Measurements from ENCODE around the gene AFP. TPM values are rescaled to one million over a fixed set of nuclear protein-coding genes. Genes with fewer than 3 reads are reported as not detected.

AFP gene
- total and polyA plus RNA-seq, 7 donors, result not detected

- intact Hi-C loops (cut with DNase I), result no loop called here
- Histone ChIP-seq H3K27me3 (no peaks in the 10 kb centered on the region), H3K4me1 (no peaks in the 10 kb centered on the region), H3K4me3 (no peak overlapping the region), H3K27ac (no peak overlapping the region), H3K9me3 (no peaks in the 10 kb centered on the region), H3K36me3 (no peaks in the 10 kb centered on the region)
- no peak for TF ChIP-seq CTCF (IDR thresholded peaks at IDR 0.05)
- no peak for TF ChIP-seq POLR2A (IDR thresholded peaks at IDR 0.05)
- no peak for TF ChIP-seq EP300 (IDR thresholded peaks at IDR 0.05)
- no peak for TF ChIP-seq POLR2AphosphoS5 (IDR thresholded peaks at IDR 0.05)
- 88 to 96% methylated on average over 8 of the region's 8 CpGs for WGBS, 2 donors
- DNase-seq, result no peak
Observed at GRCh38 chr4:73411731-73412414, 24.1 kb upstream of the AFP start.

GRCh38 chr4:73413294-73413755, 22.7 kb upstream of the AFP start:
- Histone ChIP-seq H3K4me3 (no peak overlapping the region), H3K27me3 (no peaks in the 10 kb centered on the region), H3K27ac (no peak overlapping the region), H3K36me3 (no peaks in the 10 kb centered on the region), H3K9me3 (no peaks in the 10 kb centered on the region), H3K4me1 (no peaks in the 10 kb centered on the region)
- WGBS, 2 donors, result 87 to 90% methylated on average over 4 of the region's 4 CpGs
- DNase-seq, result no peak
- intact Hi-C loops (cut with DNase I), result no loop called here
- no peak for TF ChIP-seq CTCF (IDR thresholded peaks at IDR 0.05)
- no peak for TF ChIP-seq POLR2AphosphoS5 (IDR thresholded peaks at IDR 0.05)
- no peak for TF ChIP-seq POLR2A (IDR thresholded peaks at IDR 0.05)
- TF ChIP-seq EP300 (IDR thresholded peaks at IDR 0.05), result no peak

GRCh38 chr4:73414936-73415271, 21.1 kb upstream of the AFP start:
- no peaks in the 10 kb centered on the region for H3K4me1 ChIP-seq
- no peak for TF ChIP-seq EP300 (IDR thresholded peaks at IDR 0.05)
- TF ChIP-seq POLR2AphosphoS5 (IDR thresholded peaks at IDR 0.05), result no peak
- no peak for TF ChIP-seq CTCF (IDR thresholded peaks at IDR 0.05)
- no peak for TF ChIP-seq POLR2A (IDR thresholded peaks at IDR 0.05)
- H3K4me3 ChIP-seq, result no peak overlapping the region
- WGBS, 2 donors, result 82 to 86% methylated on average over 2 of the region's 2 CpGs
- H3K27ac ChIP-seq, result no peak overlapping the region
- no peaks in the 10 kb centered on the region for H3K9me3 ChIP-seq
- no peaks in the 10 kb centered on the region for H3K27me3 ChIP-seq
- intact Hi-C loops (cut with DNase I), result no loop called here
- DNase-seq, result no peak
- no peaks in the 10 kb centered on the region for H3K36me3 ChIP-seq

- intact Hi-C loops (cut with DNase I), result no loop called here
- no peak for DNase-seq
- TF ChIP-seq POLR2A (IDR thresholded peaks at IDR 0.05) (no peak), EP300 (IDR thresholded peaks at IDR 0.05) (no peak), CTCF (IDR thresholded peaks at IDR 0.05) (no peak), POLR2AphosphoS5 (IDR thresholded peaks at IDR 0.05) (no peak)
- Histone ChIP-seq H3K4me1 (no peaks in the 10 kb centered on the region), H3K27ac (no peak overlapping the region), H3K27me3 (no peaks in the 10 kb centered on the region), H3K9me3 (no peaks in the 10 kb centered on the region), H3K4me3 (no peak overlapping the region), H3K36me3 (no peaks in the 10 kb centered on the region)
- WGBS, 2 donors, result 87 to 94% methylated on average over 2 of the region's 2 CpGs
Observed at GRCh38 chr4:73415807-73416238, 20.2 kb upstream of the AFP start.
